Stimulated activated CD8-positive, alpha-beta memory T cell treated with anti-CD3 and anti-CD28 coated beads, Interleukin-12 subunit alpha, Interleukin-12 subunit beta, amount 100 ng/mL, for 24 hours (primary cell): Measurements from ENCODE around the gene SRC.
A peak's percentile ranks its signal among the peaks of the same experiment; 100 is the strongest.

Source experiments
- DNase-seq: peaks from one replicate; pipeline ENCODE4 v3.0.0-alpha.2; 2020; ENCODE audit errors: extremely low read depth

The SRC gene

DNA sequence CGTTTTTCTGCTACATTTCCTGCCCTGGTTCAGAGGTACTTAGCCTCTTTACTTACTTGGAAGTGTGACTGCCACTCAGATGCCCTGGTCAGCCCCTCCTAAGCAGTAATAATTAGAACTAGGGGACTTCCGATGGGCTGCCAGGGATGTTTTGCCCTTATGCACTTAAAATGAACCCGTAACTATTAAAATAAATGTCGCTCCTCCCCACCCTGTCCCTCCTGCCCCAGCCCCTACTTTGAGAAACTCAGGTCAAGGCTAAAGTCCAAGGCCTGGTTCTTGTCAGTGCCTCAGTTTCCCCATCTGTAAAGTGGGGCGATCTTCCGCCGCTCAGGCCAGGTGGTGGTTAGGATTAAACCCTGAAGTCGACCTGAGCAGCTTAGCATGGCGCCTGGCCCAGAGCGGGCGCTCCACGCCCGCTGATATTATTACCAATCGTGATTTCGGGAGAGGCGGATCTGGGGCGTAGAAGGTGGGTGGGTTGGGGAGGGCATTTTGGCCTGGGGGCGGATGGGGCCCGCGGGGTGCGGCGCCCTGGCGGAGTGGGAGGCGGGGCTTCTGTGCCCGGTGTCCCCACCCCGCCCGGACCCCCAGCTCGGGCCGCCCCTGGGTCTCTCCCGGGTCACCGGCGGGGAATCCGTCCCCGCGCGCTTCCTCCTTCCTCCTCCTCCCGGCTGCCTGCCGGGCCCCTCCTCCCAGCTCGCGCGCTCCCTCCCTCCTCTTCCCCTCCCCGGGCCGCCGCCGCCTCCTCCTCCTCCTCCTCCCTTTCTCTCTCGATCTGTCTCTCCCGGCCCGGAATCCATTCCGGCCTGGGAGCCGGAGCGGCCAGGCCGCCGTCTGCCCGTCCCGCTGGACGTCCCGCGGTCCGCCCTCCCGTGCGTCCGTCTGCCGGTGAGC, at the start of gene SRC:
TSS of gene SRC (plus strand) at position 802 of the 897 bp plus-strand sequence. CDS start 38,014 bp downstream, outside the sequence.
- peak; percentile 11 for DNase-seq

DNA sequence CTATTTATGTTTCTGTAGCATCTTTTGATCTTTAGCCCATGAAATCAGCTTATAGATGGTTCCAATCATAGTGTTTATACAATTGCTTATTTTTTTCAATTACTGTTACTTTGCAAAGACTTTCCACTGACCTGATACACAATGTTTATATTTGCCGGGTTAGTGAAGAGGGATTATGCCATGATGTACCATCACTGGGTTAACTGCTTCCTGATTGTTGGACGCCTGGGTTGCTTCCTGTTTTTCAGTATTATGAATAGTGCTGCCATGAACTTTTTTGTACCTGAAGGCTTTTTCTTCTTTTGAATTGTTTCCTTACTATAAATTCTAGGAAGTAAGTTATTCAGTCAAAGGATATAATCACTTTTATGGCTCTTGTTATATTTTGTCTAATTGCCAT, 49.6 kb upstream of the SRC start:
- no peak for DNase-seq

GRCh38 chr20:37297066-37297736, 48.7 kb upstream of the SRC start:
- no peak for DNase-seq

DNA sequence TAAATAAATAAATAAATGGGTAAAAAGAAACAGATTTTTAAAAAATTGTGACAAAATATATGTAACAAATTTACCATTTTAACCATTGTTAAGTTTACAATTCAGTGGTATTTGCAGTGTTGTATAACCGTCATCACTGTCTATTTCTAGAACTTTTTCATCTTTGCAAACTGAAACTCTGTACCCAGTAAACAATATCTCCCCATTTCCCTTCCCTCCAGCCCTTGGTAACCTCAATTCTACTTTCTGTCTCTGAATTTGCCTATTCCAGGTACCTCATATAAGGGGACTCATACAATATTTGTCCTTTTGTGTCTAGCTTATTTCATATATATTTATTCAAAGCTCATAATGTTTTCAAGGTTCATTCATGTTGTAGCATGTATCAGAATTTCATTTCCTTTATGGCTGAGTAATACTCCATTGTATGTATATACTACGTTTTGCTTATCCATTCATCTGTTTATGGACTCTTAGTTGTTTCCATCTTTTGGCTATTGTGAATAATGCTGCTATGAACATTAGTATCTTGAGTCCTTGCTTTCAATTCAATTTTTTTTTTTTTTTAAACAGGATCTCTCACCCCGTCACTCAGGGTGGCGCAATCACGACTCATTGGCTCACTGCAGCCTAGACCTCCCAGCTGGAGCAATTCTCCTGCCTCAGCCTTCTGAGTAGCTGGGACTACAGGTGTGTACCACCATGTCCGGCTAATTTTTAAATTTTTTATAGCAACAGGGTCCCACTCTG, 47.6 kb upstream of the SRC start:
- no peak for DNase-seq

- DNase-seq = no peak
Observed at GRCh38 chr20:37299718-37300528, 46.0 kb upstream of the SRC start.

GRCh38 chr20:37301120-37301519, 44.8 kb upstream of the SRC start:
- DNase-seq = no peak

GRCh38 chr20:37301558-37301957, 44.4 kb upstream of the SRC start:
- DNase-seq = no peak

DNA sequence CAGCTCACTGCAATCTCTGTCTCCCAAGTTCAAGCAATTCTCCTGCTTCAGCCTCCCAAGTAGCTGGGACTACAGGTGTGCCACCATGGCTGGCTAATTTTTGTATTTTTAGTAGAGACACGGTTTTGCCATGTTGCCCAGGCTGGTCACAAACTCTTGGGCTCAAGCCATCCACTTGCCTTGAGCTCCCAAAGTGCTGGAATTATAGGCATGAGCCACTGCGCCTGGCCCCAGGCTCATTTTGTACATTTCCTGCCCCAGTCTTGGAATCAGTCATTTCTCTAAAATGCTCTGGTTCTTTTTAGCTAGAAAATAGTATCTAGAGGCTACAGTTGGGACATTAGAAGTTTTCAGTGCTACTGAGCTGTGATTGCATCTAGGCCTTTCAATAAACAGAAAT, 43.0 kb upstream of the SRC start:
- DNase-seq = no peak

DNA sequence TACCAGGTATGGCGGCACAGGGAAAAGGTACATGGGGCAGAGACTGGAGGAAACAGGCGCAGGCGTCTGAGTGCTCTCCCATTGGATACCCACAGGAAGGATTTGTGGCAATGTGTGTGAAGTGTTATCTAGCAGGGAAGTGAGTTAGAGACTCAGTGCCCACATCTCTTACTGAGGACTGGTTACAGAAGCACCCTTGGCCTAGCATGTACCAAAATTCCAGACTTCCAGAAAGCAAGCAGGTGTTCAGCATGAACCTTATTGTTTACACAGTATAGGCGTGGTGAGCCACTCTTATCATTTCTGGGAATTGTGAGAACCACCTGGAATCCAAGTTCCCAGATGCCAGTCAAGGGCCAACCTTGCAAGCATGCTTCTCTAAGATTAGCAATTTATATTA, 42.3 kb upstream of the SRC start:
- no peak for DNase-seq

- no peak for DNase-seq
Observed at GRCh38 chr20:37305079-37305478, 40.9 kb upstream of the SRC start.

GRCh38 chr20:37305839-37306238, 40.1 kb upstream of the SRC start:
- no peak for DNase-seq

GRCh38 chr20:37308086-37309050, 37.6 kb upstream of the SRC start:
- no peak for DNase-seq

DNA sequence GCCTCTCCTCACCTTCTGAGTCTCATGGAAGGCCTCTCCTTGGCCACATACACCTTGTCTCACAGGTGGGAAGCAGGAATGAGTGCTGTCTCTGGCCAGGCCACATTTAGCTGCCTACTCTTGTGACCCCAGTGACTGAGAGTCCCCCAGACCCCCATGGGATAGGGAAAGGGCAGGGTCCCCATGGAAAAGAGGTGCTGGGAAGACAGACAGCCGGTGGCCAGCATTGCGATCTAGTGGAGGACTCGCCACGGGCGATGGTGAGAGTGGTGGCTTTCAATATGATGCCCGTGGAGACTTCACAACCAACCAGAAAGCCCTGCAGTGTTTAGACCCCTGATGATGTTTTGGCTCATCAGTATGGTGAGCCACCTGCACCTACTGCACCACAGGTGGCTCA, 36.6 kb upstream of the SRC start:
- DNase-seq = no peak

DNA sequence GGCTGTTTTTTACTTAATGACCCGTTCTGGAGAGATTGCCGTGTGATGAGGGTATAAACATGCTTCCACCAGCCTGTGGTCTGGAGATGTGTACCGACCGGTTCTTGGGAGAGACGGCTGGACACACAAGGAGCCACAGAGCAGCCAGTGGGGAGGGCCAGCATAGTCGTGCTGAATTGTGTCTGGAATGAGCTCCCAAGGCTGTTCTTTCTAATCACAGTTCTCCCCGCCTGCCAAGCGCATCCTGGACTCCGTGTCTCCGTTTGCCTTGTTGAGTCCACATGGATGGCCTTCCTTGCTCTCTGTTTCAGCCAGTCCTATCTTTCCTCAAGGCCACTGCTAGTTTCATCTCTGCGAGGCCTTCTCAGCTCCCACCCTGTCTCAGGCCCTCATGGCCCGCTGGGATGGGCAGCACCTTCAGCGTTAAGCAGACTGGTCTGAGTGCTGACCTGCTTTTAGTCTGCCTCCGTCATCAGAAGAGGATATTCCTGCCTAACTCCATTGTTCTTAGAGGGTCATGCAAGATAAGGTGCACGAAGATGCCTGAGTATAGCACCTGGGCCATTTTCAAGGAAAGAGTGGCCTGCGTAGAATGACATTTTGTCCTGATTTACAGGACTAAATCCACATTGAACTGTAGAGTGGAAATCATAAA, 35.9 kb upstream of the SRC start:
- DNase-seq = no peak

DNA sequence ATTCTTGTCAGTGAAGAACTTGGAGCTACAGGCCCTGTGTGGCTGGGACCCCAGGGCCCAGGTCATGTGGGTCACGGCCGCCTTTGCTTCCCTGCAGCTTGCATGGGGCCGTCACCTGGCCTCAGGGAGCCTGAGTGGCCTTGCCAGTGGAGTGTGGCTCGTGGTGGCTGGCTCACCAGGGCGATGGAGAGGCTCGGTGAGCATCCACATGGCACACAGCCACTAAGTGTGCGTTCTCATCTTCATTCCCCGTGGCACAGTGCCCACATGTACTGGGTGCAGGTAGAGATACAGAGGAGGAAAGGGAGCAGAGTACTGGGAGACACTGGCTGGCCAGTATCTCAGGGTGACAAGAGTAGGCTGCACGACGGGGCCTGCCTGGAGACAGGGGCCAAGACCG, 35.0 kb upstream of the SRC start:
- DNase-seq = no peak

DNA sequence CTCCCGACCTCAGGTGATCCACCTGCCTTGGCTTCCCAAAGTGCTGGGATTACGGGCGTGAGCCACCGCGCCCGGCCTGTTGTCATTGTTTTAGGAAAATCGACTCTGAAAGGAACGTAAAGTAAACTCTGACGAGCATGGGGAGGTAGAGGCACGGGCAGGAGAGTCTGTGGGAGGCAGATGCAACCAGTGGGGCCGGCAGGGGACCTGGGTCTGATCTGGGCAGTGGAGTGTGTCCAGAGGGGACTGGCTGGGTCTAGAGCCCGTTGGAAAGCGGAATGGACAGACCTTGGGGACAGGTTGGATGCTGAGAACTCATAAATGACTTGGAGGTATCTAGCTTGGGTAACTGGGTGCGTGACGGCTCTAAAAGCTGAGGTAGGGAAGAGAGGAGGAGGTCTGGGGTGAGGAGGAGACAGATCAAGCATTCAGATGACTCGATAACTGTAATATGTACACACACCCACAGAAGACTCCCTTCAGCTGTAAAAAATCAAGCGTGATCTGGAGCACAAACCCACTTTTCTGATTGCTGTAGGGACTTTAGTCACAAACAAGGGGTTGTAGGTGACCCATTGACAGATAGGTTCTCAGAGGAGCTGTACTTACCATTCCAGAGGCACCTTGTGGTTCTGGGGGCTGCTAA, 34.1 kb upstream of the SRC start:
- DNase-seq = no peak

GRCh38 chr20:37313546-37314091, 32.3 kb upstream of the SRC start:
- DNase-seq = no peak

DNA sequence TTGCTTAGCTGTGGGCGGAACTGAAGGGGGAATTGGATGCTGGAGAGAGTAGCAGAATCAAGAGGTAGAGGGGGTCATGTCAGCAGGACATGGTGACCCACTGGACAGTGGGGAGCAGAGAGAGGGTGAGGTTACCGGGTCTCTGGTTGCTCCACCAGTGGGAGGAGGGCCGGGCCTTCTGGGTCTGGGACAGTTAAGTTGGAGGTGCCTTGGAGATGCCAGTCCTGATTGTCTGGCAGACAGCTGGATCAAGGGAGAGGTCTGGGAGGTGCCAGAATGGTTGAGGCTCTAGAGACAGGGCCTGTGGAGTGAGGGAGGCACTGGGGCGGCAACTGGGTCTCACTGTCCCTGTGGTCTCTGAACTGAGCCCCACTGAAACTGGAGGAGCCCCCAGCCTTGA, 31.8 kb upstream of the SRC start:
- no peak for DNase-seq

DNA sequence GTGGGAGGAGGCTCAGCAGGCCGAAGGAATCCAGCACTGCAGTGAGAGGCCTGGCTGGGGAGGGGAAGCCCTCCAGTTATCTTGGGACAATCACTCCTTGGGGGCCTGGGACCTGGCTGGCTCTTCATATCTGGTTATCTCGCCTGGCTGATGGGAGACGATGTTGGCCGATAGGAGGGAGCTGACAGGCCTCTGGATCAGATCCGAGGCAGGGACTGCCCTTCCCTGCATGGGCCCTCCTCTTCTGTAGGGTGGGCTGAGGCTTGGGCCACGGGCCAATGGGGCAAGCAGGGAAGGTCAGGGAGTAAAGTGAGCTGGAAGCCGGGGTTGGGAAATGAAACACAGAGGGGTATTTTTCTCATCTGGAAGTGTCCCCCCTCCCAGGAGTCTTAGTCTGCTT, 31.3 kb upstream of the SRC start:
- DNase-seq = no peak
